GM19395 (cell line): ENCODE measurements around the gene B3GNT5.

Experiments used
- ATAC-seq: cut with Tn5 transposase; IDR thresholded peaks from one replicate; pipeline ENCODE4 v1.9.1; 2021; ENCODE audit warnings: mild to moderate bottlenecking, moderate library complexity; ENCODE audit not compliant: unreplicated experiment

The B3GNT5 gene

DNA sequence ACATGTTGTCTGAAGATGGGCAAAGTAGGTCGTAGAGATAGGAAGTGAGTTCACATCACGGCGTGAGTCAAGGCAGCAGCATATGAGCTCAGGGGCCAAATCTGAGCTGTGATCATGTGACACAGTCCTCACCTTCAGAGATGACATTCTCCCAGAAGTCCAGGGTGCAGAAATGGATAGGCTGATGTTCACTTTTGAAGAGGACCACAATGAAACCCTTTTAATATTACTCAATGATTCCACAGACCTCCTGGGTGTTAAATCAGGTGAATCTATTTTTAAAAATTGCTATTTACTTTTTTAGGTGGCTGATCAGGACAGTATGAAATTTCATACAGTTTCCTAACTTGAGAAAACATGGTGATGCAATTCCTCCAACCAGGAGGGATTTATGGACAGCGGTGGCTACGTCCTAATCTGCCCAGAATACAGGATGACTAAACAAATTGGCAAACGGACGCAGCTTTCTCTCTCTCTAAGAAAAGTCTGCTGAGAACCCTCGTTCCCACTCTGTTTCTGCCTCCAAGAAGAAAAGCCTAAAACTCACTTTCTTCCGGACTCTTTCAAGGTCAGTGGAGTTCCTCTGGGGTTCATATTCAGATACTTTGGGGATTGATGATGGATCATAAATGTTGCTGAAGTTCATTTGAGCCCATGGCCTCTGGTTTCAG, 34.4 kb downstream of the B3GNT5 start:
- no peak for ATAC-seq

DNA sequence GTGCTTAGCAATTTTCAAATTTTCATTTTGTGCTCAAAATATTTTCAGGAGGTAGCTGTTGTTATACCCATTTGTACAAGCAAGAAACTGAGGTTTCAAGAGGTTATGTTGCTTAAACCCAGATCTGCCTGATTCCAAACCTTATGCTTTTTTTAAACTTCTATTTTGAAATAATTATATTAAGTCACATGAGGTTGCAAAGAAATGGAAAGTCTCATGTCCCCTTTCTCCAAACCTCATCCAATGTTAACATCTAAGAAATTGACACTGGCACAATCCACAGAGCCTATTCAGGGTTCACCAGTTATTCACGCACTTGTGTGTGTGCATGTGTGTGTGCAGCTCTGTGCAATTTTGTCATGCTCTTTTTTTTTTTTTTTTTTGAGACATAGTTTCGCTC, 35.1 kb downstream of the B3GNT5 start:
- ATAC-seq, result no peak

DNA sequence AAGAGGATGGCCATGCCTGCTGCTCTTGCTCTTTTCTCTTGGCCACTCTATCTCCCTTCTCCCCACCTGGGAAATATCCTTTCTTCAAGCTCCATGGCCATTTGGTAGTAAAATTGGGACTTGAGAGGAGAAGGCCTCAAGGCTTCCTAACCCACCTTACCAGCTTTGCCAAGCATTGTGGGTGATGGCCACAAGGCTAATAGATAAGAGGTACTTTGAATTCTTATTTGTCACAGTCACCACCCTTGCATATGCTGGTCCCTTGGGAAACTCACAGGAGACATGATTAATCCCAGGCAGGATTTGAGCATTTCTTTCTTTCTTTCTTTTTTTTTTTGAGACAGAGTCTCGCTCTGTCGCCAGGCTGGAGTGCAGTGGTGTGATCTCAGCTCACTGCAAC, 37.2 kb downstream of the B3GNT5 start:
- no peak for ATAC-seq

DNA sequence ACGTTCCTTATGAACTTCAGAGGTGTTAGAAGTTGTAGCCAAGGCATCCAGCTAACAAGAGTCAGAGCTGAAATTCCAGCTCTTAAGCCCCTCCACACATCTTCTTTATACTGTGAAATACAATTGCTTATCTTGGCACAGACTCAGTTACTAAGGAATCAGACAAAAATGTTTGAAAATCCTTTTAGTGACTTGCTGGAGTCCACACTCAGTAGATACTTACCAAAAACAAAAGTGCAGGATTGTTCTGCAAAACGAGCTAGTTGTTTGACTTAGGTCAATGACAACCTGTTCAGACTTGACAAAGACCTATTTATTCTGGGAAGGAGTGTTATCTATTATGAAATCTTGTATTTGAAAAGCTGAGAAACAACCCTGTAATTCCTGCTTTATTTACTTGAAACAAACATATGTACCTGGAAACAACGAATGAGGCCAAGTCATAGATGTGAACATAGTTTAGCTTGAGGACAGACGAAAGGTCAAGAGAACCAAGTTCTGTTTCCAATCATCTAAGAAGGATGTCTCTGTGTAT, 38.5 kb downstream of the B3GNT5 start:
- ATAC-seq, result no peak

DNA sequence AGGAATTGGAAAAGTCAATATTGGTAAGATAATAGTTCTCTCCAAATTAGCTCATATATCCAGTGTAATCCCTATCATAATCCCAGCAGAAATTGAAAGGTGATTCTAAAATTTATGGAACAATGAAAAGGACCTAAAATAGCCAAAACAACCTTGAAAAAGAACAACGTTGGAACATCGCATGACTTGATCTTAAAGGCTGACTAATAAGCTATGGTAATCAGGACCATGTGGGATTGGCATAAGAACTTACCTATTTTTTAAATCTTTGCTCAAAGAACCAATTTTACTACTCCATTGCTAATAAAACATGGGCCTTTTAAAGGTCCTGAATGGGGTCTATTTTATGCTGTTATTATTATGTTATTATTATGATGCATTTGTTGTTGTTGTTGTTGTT, 40.9 kb downstream of the B3GNT5 start:
- ATAC-seq, result no peak

DNA sequence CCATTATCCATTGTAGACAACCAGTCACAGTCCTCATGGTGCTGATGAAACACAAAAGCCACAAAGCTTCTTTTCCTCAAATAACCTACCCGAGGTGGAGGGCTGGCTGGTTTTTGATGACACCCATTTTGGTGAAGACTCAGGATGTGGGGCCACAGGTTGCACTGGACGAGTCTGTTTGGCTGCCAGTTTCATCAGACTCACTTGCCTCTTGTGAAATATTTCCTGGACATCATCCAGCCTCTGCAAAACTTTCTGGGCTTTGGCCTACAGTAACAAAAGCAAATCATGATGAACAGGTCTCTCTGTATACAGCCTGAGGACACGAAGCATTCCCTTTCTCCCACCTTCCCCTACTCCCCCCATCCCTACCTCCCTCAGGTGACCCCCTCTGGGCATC, 42.2 kb downstream of the B3GNT5 start:
- ATAC-seq, result no peak

DNA sequence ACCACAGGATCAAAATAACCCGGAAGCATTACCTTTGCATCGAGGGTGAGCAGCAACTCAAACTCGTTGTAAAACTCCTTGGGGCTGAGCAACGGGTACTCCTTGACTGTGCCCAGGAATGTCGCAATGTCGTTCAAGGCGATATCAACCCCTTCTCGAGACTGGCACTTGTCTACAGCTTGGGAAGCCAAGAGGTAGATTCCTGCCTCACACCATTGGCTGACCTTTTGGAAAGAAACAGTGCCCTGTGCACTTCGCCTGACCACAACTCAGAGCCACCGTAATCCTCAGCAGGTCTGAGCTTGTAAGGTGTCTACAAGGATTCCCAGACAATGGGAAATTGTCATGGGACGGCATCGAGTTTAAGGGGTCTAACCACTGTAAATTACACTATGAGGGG, 43.9 kb downstream of the B3GNT5 start:
- ATAC-seq, result no peak

DNA sequence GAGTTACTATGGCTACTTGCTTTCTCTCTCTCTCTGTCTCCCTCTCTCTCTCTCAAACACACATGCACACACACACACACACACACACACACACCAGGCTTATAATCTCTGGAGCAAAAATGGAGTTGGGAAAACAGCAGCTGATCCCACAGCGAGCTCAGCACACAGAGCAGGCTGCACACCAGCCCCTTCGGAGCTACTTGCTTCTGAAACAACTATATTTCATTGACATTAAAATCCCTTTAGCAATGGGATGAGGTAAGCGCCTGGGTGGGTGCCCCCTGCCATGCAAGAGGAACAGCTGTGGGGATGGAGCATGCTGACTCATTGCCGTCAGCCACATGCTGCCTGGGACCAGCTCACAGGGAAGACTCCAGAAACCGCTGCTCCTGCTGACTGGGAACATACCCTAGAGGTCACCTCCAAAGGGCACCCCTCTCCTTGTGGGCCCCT, 45.7 kb downstream of the B3GNT5 start:
- no peak for ATAC-seq

DNA sequence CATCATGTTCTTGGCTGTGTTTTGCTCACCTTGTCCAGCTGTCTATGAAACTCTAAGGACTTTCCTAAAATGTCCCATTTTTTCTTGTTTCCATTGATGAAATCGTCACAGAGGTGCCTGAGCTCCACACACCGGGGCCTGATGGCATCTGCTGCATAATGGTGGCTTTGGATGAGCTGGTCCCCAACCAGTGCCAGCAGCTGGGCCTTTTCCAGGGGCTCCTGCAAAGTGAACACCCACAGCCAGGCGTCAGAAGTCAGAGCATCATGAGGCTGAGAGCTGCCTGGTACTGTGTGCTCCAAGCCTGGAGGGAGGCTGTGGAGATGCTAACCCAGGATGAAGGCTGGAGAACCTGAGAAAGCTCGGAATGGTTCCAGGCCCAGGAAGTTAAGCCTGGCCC, 46.9 kb downstream of the B3GNT5 start:
- ATAC-seq, result no peak

DNA sequence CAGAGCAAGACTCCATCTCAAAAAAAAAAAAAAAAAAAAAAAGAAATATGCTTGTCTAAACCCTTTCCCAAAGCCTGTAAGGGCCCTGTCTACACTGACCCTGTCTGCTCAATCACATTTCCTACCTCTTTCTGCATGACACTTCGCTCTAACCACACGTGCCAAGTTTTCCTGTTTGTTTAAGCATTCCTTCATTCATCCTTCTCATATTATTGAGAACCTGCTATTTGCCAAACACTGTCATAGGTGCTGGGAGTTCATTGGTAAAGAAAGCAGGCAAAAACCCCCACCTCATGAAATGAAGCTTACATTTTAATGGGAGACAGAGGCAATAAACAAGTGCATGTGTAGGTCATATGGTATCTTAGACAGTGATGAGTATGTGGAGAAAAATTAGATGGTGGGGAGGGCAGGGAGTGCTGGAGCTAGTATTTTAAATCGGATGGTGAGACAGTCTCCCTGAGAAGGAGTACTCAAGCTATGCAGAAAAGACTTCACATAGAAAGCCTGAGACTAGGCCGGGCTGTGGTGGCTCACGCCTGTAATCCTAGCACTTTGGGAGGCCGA, 48.0 kb downstream of the B3GNT5 start:
- ATAC-seq, result no peak

DNA sequence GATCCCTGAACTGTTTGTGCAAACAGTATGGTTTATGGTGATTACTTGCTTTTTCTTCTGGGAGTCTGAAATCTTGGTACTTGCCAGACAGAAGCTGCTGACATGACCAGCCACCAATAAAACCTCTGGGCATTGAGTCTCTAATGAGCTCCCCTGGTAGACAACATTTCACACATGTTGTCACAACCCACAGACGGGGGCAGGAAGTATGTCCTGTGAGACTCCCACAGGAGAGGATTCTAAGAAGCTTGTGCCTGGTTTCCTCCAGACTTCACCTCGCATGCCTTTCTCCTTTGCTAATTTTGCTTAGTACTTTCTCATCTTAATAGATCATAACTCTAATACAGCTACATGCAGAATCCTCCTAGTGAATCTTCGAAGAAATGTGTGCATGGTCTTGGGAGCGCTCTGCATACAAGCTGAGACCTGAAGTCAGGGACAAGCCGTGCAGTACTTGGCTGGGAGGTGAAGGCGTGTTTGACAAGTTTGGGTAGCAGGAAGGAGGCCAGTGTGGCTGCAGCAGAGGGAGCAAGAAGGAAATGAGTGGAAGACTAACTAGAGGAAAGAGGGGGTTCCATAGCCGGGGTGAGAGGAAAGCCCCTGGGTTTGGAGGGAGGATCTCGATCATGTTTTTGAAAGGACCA, 49.0 kb downstream of the B3GNT5 start:
- ATAC-seq, result no peak

DNA sequence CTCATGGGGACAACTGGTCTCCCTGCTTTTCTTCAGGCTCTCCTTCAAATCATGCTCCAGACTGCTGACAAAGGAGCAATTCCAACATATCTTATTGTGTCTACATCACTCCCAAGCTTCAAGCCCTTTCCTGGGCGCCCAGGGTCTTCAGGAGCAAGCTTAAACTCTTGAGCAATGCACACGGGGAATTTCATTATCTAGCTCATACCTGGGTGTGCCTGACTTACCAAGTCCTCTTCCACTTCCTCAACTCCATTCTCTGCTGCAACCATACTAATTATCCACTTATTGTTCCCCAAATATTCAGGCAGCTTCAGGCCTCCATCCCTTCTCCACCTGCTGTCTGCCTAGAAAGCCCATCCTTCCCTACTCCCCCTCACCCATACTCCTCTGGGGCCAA, 50.6 kb downstream of the B3GNT5 start:
- no peak for ATAC-seq

DNA sequence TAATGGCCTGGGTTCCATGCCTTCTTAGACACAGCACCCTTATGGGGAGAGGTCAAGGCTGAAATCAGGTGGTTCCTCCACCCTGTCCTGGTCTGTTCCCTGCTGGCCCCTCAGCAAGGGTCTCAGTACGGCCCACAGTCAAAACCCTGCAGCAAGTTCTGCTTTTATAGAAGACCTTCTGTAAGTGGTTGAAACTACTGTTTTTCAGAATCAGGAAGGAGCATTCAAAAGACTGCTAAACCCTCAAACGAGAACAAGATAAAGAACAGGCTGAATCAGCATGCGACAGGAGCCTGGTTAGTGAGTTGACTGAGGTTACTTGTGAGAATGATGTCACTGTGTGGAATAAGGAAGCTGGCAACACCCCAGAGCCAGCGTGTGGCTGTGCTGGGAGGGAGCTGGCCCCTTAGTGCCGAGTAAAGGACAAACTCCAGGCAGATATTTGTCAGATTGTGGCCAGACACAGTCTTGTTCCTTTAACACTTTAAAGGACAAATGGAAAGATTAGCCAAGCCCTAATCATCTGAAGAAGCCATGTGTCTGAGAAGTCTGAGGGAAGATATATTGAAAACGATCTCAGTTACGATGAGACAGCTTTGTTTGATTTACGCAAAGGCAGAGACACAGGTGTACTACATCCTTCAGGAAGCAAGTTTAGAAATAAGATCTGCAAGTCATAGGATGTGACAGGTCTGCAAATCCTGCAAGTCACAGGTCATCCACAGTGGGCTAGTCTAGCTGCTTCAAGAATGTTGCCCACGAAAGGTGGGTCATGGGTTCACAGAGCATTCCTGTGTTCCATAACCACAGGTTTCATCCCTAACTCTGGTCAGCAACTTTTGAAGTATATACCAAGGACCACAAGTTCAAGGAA, 54.0 kb downstream of the B3GNT5 start:
- peak; percentile 97 for ATAC-seq

DNA sequence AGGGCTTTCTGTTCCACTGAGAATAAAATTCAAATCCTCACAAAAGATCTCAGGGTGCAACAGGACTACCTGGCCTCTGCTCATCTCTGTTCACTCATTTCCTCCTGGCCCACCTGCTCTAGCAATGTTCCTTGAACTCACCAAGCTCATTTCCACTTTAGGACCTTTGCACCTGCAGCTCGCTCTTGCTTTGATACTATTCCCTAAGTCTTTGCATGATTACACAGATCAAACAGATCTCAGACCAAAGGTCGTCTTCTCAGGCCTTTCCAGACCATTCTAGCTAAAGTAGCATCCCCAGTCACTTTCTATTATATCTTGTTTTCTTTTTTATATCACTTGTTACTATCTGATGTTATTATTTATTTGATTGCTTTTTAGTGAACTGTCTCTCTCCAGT, 54.7 kb downstream of the B3GNT5 start:
- no peak for ATAC-seq

DNA sequence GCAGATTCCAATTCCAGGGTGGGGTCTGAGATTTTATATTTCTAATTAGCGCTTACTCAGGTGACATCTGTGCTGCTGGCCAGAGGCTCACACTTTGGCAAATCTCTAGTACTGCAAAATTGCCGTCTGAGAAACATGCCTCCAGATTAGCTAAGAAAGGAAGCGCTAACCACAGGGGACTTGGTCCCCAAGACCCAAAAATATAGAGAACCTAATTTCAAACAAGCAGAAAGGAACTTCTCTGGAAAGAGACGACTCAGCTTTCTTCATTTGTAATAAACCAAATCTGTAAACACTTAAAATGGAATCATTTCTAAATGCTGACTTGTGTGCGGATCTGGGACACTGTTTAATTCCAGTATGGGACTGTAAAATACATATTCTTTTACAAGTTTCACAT, 55.7 kb downstream of the B3GNT5 start:
- no peak for ATAC-seq

DNA sequence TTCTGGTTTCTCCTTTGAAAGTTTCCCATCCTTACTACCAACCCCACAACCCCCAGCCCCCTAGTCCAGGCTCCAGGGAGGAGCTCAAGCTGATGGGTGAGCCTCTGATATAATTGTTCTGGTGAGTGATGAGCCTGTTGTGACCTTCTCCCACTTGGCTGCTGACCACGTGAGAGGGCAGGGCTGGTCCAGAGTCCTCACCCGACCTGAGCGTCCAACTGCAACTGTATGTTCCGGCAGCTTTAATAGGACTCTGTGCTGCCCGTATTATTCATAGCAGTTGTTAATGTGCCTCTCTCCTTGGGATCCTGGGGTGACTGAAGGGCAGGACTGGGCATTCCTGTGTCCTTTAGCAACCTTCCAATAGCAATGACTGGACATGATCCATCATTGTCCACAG, 56.2 kb downstream of the B3GNT5 start:
- no peak for ATAC-seq

DNA sequence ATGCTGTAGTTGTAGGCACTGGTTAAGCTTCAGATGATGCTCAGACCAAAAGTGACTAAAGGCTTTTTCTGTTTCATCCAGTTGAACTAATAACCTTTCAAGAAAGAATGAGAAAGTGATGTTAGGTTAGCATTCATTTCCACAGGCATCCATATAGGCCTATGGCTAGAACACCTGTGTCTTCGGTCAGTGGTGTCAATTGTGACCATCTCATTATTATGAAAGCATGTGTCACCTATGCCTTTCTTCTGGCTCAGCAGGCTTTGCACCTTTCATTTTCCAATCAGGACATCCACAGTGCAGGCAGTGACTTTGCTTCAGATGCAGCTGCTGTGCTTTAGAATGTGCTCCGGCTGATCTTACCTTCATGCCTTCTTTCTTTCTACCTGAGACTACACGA, 57.9 kb downstream of the B3GNT5 start:
- no peak for ATAC-seq

DNA sequence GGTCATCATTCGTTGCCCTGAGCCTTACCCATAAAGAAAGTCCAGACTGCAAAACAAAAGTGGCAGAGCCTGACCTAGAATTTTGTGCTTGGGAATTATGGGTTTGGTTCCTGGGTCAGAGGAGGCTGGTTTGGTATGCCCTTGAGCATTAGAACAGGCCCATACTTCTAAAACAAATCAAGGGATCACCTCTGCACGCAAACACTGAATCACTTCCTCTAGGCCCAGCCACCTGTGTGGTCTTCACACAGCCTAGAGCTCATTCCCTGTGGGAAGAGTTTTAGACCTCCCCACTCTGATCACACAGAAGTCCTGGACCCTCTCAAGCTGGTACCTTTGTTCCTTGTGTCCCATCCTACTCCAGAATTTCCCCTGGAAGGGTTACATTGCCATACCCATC, 59.4 kb downstream of the B3GNT5 start:
- no peak for ATAC-seq

DNA sequence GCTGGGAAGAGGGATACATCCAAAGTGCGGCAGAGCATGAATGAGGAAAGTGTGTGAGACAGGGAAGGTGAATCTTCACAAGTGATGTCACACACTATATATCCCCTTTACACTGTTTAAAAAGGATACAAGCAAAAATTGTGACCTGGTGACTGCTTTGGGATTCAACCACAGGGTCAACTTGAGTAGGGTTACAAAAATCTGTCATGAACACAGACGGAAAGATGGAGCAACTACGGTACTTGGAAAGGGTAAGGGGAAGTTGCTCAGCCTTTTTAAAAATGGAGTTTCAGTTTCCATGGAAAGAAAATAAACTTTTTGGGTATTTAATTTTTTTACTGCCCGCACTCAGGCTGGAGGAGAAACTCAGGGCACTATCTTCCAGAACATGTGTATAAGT, 60.3 kb downstream of the B3GNT5 start:
- ATAC-seq, result no peak

DNA sequence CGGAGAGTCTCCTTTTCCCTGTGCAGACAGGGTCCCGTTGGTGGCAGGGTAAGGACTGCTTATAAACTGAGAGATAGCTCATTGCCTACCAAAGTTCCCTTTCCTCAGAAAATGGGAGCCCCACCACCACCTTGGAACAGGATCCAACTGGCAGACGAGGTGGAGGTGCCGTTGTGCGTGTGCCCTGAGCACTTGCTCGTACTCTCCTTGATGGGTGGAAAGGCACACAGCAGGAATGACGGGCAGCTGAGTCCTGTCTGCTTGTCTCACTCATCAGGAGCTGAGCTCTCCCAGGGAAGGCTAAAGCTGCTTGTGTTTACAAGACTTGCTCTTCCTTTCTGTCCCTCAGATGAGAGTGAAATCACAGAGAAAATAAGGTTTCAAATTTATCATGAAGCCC, 60.7 kb downstream of the B3GNT5 start:
- no peak for ATAC-seq

DNA sequence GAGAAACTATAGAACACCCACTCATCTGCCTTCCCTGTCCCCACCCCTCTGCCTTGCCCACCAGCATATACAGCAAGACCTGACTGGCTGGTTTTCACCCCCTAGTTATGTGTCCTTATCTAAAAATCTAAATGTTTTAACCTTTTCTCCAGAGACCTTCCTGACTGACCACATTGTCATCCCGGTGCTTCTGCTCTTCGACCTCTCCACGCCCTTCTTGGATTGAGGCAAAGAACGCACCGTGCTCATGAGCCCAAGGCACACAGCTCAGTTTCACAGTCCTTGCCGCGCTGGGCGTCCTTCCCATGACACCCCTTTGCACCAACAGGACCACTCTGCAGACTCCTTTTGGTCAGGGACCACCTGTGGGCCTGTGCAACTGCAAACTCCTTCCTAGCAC, 62.7 kb downstream of the B3GNT5 start:
- ATAC-seq, result no peak
